ENCODE data around the gene ARL15.

Gene ARL15

GRCh38 chr5:54281960-54282692 is 28.2 kb downstream of the ARL15 start:
- DNase-seq, result no peak

GRCh38 chr5:54279960-54280359 is 30.4 kb downstream of the ARL15 start:
- no peak for DNase-seq

GRCh38 chr5:54278979-54279717 is 31.2 kb downstream of the ARL15 start:
- no peak for DNase-seq

- no peak for DNase-seq
Observed at GRCh38 chr5:54278036-54278830, 32.1 kb downstream of the ARL15 start.

GRCh38 chr5:54276048-54276447 is 34.3 kb downstream of the ARL15 start:
- no peak for DNase-seq

- no peak for DNase-seq
Observed at GRCh38 chr5:54275361-54275760, 35.0 kb downstream of the ARL15 start.

GRCh38 chr5:54274944-54275343 is 35.4 kb downstream of the ARL15 start:
- no peak for DNase-seq

- DNase-seq, result no peak
Observed at GRCh38 chr5:54273715-54274114, 36.7 kb downstream of the ARL15 start.

DNA sequence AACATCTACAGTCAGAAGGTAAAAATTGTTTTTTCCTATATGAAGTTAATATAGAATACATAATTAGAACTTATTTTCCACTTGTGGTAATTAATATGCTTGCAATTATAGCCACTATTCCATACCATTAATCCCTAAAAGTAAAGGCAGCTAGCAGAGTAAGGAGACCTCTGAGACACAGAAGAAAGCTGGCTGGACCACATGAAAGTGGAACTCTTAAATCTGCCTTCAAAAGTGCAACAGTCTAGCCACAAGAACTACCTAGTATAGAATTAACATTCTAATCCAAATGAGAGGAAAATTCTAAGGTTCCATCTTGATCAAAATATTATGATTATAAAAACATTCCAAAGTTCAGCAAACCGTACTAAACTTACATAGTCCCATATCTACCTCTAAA is 37.6 kb downstream of the ARL15 start:
- no peak for DNase-seq

DNA sequence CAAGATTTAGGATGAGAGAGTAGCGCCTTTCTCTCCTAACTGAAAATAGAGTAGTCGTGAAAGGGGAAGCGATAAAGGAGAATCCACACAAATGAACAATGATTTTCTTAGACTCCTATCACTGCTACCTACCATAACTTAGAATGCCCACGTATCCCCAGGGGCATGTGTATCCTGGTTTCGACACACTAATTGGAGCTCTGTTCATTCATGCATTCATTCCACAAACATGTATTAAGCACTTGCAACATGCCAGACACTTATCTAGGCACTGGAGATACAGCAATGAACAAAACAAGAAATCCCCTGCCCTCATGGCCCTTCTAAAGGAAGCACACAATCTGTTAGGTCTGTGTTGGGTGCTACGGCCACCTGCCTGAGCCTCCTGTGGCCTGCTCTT is 40.0 kb downstream of the ARL15 start:
- DNase-seq, result no peak

GRCh38 chr5:54264574-54264973 is 45.8 kb downstream of the ARL15 start:
- DNase-seq, result no peak

DNA sequence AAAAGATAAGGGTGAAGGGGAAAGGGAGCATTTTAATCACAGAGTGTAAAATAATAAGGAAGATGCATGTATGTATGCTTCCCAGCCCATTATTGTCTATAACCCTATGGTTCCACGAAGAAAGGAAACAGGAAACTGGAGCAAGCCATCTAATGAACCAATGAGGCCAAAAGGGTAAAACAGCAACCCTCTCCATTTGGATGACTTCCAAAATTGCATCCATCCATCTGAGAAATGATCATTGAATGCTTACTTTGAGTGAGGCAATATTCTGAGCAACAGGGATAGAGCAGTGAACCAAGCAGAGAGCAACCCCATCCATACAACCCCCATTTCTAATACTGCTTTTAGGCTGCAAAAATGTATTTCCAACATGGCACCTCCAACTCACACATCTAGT is 46.9 kb downstream of the ARL15 start:
- no peak for DNase-seq

DNA sequence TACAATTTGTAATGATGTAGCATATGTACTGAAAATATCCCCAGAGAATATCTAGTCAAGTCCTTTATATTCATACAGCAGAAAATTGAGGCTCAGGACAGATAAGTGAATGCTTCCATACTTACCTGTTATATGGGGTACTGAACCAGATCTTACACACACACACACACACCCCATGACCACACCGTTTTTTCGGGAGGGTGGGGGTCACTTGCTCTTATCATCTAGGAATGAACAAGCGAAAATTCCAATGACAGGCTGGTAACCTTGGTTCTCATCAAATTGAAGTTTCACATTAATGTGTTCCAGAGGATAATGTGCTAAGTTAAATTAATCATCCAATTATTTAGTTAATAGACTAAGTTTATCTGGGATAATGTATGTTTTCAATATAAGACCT is 48.8 kb downstream of the ARL15 start:
- no peak for DNase-seq

DNA sequence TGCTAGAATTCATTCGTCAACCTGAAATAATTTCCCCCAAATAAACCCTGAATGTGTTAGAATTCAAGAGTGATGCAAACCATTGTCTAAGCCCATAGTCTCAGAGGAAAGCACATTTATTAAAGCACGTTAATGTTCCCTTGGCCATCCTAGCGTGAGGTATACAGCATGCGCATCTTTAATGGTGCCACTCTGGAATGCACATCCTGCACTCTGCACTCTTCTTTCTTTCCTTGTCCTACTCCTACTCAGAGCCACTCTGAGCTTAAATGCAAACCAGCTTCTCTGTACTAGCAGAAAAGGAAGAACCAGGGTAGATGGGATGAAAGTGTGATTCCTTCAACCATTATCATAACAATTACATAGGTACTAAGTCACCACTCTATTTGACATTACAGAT is 50.4 kb downstream of the ARL15 start:
- no peak for DNase-seq

DNA sequence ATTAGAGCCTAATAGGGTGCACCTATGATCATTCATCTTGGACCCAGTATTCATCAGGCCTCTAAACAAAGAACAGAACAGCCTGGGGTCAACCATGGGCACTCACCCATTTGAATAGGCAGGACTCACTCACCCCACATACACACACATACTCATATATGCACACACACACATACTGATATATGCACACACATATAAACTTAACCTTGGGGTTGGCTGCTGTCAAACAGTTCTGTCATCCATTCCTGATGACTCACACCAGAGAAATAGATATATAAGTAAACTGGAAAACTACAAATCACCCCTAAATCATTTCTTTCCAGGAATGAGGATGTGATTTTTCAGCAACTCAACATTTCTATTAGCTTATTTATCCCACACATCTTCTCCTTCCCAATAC is 51.3 kb downstream of the ARL15 start:
- DNase-seq, result no peak

- no peak for DNase-seq
Observed at GRCh38 chr5:54257366-54258118, 52.8 kb downstream of the ARL15 start.

- no peak for DNase-seq
Observed at GRCh38 chr5:54254482-54255198, 55.7 kb downstream of the ARL15 start.

DNA sequence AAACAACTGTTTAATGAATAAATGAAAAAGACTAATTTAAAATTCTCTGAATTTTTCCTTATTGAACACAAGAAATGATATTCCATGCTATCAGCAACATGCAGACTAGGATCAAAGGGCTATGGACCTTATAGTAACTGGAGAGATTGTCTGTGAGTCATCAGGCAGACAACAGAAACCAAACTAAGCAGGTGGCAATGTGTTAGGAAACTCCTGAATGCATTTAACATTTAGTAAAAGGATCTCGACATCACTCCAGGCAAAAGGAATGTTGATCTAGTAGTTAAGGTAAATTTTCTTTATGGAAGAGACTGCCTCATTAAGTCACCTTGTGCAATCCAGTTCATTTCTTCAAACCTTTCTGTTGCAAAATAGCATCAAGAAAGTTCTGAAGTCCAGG is 58.4 kb downstream of the ARL15 start:
- no peak for DNase-seq

- no peak for DNase-seq
Observed at GRCh38 chr5:54249210-54250028, 61.0 kb downstream of the ARL15 start.

GRCh38 chr5:54247226-54247625 is 63.1 kb downstream of the ARL15 start:
- no peak for DNase-seq

DNA sequence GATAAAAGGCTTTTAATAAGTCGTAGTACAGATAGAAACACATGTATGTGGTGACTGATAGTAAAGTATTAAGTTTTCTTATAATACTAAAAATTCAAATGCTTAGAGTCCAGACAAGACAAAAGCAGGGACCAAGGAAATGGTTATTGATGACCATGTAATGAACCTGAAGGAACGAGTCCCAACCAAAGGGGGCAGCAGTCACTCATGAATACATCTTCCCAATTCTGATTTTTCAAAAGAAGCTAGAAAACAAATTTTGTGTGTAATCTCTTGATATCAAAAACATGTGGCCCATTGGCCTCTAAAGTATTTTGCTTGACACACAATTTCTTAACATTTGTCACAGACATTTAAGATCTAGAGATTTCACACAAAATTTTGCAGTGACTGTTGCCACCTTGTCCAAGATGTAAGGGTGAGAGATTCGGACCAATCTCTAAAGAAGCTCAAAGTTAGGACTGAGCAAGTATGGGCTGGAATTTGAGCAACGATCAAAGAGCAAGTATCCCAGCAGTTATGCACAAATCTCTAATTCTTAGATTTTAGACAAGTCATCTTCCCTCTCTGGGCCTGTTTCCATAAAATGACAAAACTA is 66.8 kb downstream of the ARL15 start:
- DNase-seq, result peak; percentile 25
